H1 (cell line): ENCODE data around the gene ARFRP1. TPM values are rescaled to one million over a fixed set of nuclear protein-coding genes. Genes with fewer than 3 reads are reported as not detected.

Experiments used
- CBX8 ChIP-seq: fragments of 300-800, 300-1000 bp; sonication (generic); IDR thresholded peaks from 2 replicates; pipeline ENCODE4 v1.7.1; 2016; ENCODE audit warnings: low read depth, low read length, borderline replicate concordance
- polyA plus RNA-seq, 7 experiments: library from polyadenylated mRNA; depleted of rRNA in 3 of 7; stranded (reverse) in 5 of 7; unstranded in 2 of 7; fragments of >200 nt in 5 of 7; fragments of 200-250 nt in 2 of 7; gene quantifications; 1 replicate in 5 of 7; 2 replicates in 1 of 7; 4 replicates in 1 of 7; pipeline versions ENCODE4 v1.2.1 to v1.2.3, GENCODE V29; 2011 to 2013; ENCODE audit warnings: missing spikeins in 2 of 7, mixed read lengths in 2 of 7
- total RNA-seq: library from RNA; stranded (reverse); fragmentation: NEBNext Ultra II Directional; extraction: Animal tissue kit (Norgen Biotek cat#: 25700); gene quantifications from 2 replicates; pipeline ENCODE4 v1.2.1, GENCODE V29; 2021

ARFRP1 gene
- total and polyA plus RNA-seq, 2 of the 8 experiments (the other 6 are each of a cell fraction or from before 2014, with no cell fraction given) = 12.9 to 22.9 TPM

GRCh38 chr20:63653974-63654668, 53.7 kb downstream of the ARFRP1 start (continued):
- TF ChIP-seq CBX8 = no peak
